ENCODE data around the gene RINT1. TPM values are rescaled to one million over a fixed set of nuclear protein-coding genes. Genes with fewer than 3 reads are reported as not detected.

Gene RINT1
- polyA plus RNA-seq, 3 donors: 3.2 to 11.8 (median 5.2) TPM

GRCh38 chr7:105590793-105591192, 58.8 kb downstream of the RINT1 start:
- Histone ChIP-seq H3K79me2 (ENCODE audit: insufficient read depth, low read length) (no peaks in the 10 kb centered on the region), H3K27me3 (ENCODE audit: control insufficient read depth in 2 of 2, insufficient read depth in 2 of 2, low read length in 2 of 2) (no peaks in the 10 kb centered on the region), H3K9ac (ENCODE audit: insufficient read depth, low read length, poor library complexity, severe bottlenecking) (no peak overlapping the region), H3K4me2 (replicated peaks; ENCODE audit: extremely low read depth, low read length, poor library complexity, severe bottlenecking) (no peak overlapping the region), H2AFZ (ENCODE audit: insufficient read depth, low read depth, low read length, poor library complexity, severe bottlenecking) (no peak overlapping the region), H3K4me3 (replicated peaks in 1 of 3; ENCODE audit: low read depth in 2 of 3, low read length in 3 of 3) (no peak overlapping the region), H3K27ac (ENCODE audit: low read depth in 1 of 2, low read length in 2 of 2) (no peak overlapping the region), H3K9me3 (replicated peaks in 1 of 2; ENCODE audit: control insufficient read depth in 1 of 2, insufficient read depth in 1 of 2, low read length in 2 of 2) (no peaks in the 10 kb centered on the region), H3K36me3 (replicated peaks in 1 of 2; ENCODE audit: control insufficient read depth in 1 of 2, insufficient read depth in 2 of 2, low read length in 2 of 2) (no peaks in the 10 kb centered on the region), H4K20me1 (ENCODE audit: insufficient read depth, low read length) (no peaks in the 10 kb centered on the region), H3K4me1 (ENCODE audit: control insufficient read depth in 1 of 2, insufficient read depth in 2 of 2, low read length in 2 of 2) (no peaks in the 10 kb centered on the region)
- Mint-ChIP-seq H3K36me3 (no peaks in the 10 kb centered on the region), H3K27ac (no peak overlapping the region), H3K9me3 (peaks cover 0 to 2% (median 0%) of the 10 kb centered on the region in 7 donors), H3K4me1 (peaks cover 6% of the 10 kb centered on the region), H3K27me3 (ENCODE audit: low read depth in 3 of 3) (peaks cover 1 to 2% (median 2%) of the 10 kb centered on the region in 3 donors), H3K4me3 (no peak overlapping the region)
- no peak for DNase-seq
- TF ChIP-seq CTCF (IDR thresholded peaks at IDR 0.05): no peak
- WGBS (ENCODE audit: insufficient coverage): 100% methylated on average over 2 of the region's 5 CpGs
- intact Hi-C loops (cut with micrococcal nuclease): no loop called here

- Mint-ChIP-seq H3K27ac (no peak overlapping the region), H3K4me1 (peaks cover 6% of the 10 kb centered on the region), H3K27me3 (ENCODE audit: low read depth in 3 of 3) (peaks cover 1 to 2% (median 2%) of the 10 kb centered on the region in 3 donors), H3K36me3 (no peaks in the 10 kb centered on the region), H3K4me3 (no peak overlapping the region), H3K9me3 (peaks cover 0 to under 1% (median 0%) of the 10 kb centered on the region in 7 donors)
- no peak overlapping the region for H3K9ac ChIP-seq (ENCODE audit: insufficient read depth, low read length, poor library complexity, severe bottlenecking)
- no peaks in the 10 kb centered on the region for H3K27me3 ChIP-seq (ENCODE audit: control insufficient read depth in 2 of 2, insufficient read depth in 2 of 2, low read length in 2 of 2)
- no peaks in the 10 kb centered on the region for H3K4me1 ChIP-seq (ENCODE audit: control insufficient read depth in 1 of 2, insufficient read depth in 2 of 2, low read length in 2 of 2)
- H3K9me3 ChIP-seq (replicated peaks in 1 of 2; ENCODE audit: control insufficient read depth in 1 of 2, insufficient read depth in 1 of 2, low read length in 2 of 2): no peaks in the 10 kb centered on the region
- WGBS (ENCODE audit: insufficient coverage): no CpG with 5 or more reads among the region's 2 CpGs
- H4K20me1 ChIP-seq (ENCODE audit: insufficient read depth, low read length): no peaks in the 10 kb centered on the region
- no peaks in the 10 kb centered on the region for H3K79me2 ChIP-seq (ENCODE audit: insufficient read depth, low read length)
- intact Hi-C loops (cut with micrococcal nuclease): no loop called here
- DNase-seq: no peak
- no peak overlapping the region for H2AFZ ChIP-seq (ENCODE audit: insufficient read depth, low read depth, low read length, poor library complexity, severe bottlenecking)
- no peaks in the 10 kb centered on the region for H3K36me3 ChIP-seq (replicated peaks in 1 of 2; ENCODE audit: control insufficient read depth in 1 of 2, insufficient read depth in 2 of 2, low read length in 2 of 2)
- H3K27ac ChIP-seq (ENCODE audit: low read depth in 1 of 2, low read length in 2 of 2): no peak overlapping the region
- H3K4me2 ChIP-seq (replicated peaks; ENCODE audit: extremely low read depth, low read length, poor library complexity, severe bottlenecking): no peak overlapping the region
- TF ChIP-seq CTCF (IDR thresholded peaks at IDR 0.05): no peak
- H3K4me3 ChIP-seq (replicated peaks in 1 of 3; ENCODE audit: low read depth in 2 of 3, low read length in 3 of 3): no peak overlapping the region
These were observed 59.5 kb downstream of the RINT1 start for GRCh38 chr7:105591522-105591921.
